ENCODE measurements around the gene MCRIP2. TPM values are rescaled to one million over a fixed set of nuclear protein-coding genes. Genes with fewer than 3 reads are reported as not detected.

The MCRIP2 gene
- total RNA-seq, 2 donors from 2014 or later, result 110 to 121 TPM

DNA sequence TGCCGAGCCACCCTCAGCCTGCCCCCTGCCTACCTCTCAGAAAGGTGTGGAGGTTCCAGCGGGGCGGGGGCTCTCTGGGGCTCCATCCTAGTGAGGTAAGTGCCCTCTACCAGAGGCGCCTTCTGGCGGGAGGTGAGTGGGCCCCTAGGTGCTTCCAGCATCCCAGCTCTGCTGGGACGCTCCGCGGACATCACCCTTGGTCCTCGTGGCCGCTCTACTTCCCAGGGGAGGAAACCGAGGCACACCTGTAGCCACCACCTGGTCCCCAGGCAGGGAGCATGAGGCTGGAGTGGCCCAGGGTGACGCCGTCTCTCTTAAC, 1.4 kb downstream of the MCRIP2 start:
- peaks cover 0 to 61% of the 10 kb centered on the region in 2 donors for H3K4me1 ChIP-seq
- H3K4me3 ChIP-seq, result peak overlapping the region; percentile 74 to 78
- TF ChIP-seq, protein P1, sequence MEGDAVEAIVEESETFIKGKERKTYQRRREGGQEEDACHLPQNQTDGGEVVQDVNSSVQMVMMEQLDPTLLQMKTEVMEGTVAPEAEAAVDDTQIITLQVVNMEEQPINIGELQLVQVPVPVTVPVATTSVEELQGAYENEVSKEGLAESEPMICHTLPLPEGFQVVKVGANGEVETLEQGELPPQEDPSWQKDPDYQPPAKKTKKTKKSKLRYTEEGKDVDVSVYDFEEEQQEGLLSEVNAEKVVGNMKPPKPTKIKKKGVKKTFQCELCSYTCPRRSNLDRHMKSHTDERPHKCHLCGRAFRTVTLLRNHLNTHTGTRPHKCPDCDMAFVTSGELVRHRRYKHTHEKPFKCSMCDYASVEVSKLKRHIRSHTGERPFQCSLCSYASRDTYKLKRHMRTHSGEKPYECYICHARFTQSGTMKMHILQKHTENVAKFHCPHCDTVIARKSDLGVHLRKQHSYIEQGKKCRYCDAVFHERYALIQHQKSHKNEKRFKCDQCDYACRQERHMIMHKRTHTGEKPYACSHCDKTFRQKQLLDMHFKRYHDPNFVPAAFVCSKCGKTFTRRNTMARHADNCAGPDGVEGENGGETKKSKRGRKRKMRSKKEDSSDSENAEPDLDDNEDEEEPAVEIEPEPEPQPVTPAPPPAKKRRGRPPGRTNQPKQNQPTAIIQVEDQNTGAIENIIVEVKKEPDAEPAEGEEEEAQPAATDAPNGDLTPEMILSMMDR (IDR thresholded peaks at IDR 0.05), result no peak
- DNase-seq (ENCODE audit: low spot score), result no peak
- no peaks in the 10 kb centered on the region for H3K27me3 ChIP-seq
- H3K36me3 ChIP-seq, result no peaks in the 10 kb centered on the region
- H3K9me3 ChIP-seq, result no peaks in the 10 kb centered on the region
- peak overlapping the region; percentile 86 to 93 for H3K27ac ChIP-seq

DNA sequence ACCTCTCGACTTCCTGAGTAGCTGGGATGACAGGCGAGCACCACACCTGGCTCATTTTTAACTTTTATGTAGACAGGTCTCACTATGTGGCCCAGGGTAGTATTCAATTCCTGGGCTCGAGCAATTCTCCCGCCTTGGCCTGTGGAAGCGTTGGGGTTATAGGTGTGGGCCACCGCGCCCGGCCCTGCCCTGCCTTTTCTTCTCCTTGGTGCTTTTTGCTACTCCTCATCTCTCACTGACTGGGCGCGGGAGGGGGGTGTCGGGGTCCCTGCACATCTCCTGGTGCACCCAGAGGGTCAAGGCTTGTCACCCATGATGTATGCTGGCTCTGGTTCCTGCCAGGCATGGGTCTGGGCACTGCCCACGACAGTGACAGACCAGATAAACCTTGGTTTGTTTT, 2.9 kb downstream of the MCRIP2 start:
- TF ChIP-seq, protein P1 (IDR thresholded peaks at IDR 0.05), result no peak
- H3K27ac ChIP-seq, result no peak overlapping the region
- no peaks in the 10 kb centered on the region for H3K9me3 ChIP-seq
- no peak for DNase-seq (ENCODE audit: low spot score)
- no peaks in the 10 kb centered on the region for H3K27me3 ChIP-seq
- H3K4me3 ChIP-seq, result no peak overlapping the region
- H3K4me1 ChIP-seq, result peaks cover 0 to 68% of the 10 kb centered on the region in 2 donors
- H3K36me3 ChIP-seq, result no peaks in the 10 kb centered on the region

DNA sequence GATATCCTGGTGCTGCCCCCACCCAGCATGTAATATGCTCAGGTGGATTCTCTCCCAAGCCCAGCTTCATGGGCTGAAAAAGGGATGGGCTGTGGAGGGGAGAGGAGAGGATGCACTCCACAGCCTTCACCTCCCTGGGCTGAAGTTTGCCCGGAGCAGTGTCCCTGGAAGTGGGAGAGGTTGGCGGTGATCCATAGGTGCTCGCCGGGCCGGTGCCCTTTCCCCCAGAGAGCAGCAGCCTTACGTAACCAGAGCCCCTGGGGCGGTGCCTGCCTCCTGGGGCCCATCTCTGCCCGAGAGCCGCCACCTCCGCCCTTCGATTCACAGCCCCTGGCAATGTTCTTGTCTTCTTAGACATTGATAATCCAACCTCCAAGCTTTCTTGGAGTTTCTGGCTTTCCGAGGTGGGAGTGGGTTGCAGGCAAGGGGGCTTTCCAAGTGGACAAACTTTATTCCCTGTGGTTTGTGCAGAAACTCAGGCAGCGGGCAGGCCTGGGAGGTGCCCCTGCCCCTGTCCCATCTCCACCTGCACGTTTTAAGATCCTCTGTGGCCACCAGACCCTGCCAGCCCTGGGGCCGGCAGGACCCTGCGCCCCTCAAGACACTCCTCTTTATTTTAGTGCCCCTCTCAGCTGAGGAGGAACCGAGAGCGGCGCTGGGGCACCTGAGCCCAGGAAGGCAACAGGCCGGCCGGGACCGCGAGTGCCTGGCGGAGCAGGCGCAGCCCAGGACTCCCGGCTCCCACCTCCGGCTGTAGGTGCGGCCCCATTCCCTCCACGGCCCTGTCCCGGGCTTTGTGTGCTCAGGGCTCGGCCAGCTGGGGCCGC, 4.4 kb downstream of the MCRIP2 start:
- TF ChIP-seq, protein P1 (IDR thresholded peaks at IDR 0.05), result no peak
- peak overlapping the region; percentile 44 to 92 for H3K27ac ChIP-seq
- H3K9me3 ChIP-seq, result no peaks in the 10 kb centered on the region
- H3K36me3 ChIP-seq, result no peaks in the 10 kb centered on the region
- no peak for DNase-seq (ENCODE audit: low spot score)
- peaks cover 0 to 75% of the 10 kb centered on the region in 2 donors for H3K4me1 ChIP-seq
- no peaks in the 10 kb centered on the region for H3K27me3 ChIP-seq
- peak overlapping the region; percentile 2 to 21 for H3K4me3 ChIP-seq

DNA sequence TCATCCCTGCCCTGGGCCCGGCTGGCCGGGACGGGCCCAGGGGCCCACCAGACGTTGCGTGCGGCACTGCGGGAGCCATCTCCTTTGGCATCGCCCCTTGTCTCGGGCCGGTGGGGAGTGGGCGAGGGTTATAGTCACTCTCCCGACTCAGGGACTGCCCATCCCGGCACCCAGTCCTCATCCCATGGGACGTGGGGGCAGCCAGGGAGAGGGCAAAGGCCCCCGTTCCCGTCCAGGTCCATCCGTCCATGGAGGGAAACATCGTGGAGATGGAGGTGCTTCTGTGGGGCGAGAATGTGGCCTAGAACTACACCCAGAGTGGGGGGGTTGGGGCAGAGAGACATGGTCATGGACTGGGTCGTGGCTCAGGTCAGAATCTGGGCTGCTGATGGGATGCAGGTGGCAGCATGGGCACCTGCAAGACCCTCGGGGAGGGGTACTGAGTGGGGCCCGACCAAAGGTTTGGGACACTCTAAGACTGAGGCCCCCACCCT, 5.1 kb downstream of the MCRIP2 start:
- peak overlapping the region; percentile 44 to 92 for H3K27ac ChIP-seq
- H3K9me3 ChIP-seq, result no peaks in the 10 kb centered on the region
- TF ChIP-seq, protein P1 (IDR thresholded peaks at IDR 0.05), result no peak
- H3K27me3 ChIP-seq, result no peaks in the 10 kb centered on the region
- DNase-seq (ENCODE audit: low spot score), result no peak
- peak overlapping the region in 1 of 2 donors; percentile 2 for H3K4me3 ChIP-seq
- H3K36me3 ChIP-seq, result no peaks in the 10 kb centered on the region
- peaks cover 0 to 70% of the 10 kb centered on the region in 2 donors for H3K4me1 ChIP-seq

DNA sequence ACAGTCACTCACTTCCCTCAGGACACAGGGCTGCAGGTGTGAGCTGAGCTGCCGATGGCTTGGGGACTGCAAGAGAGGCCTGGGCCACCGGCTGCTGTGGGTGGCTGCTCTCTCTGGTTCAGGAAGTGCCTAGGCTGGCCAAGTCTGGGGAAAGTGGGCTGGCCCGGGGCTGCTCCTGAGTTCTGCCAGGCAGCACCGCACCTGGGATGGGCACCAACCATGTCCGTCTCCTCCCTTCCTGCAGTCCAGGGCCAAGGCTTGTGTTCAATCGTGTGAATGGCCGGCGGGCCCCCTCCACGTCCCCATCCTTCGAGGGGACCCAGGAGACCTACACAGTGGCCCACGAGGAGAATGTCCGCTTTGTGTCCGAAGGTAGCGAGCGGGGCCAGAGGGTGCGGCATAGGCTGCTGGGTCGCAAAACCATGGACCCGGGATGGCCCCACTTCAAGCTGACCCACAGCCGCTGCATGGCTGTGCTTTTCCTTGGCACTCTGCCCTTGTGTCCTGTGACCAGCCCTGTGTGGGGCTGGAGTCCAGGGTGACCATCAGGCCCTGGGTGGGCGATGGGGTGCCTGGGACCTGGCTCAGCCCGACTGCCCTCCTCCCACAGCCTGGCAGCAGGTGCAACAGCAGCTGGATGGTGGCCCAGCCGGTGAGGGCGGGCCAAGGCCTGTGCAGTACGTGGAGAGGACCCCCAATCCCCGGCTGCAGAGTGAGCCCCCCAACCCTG, 5.7 kb downstream of the MCRIP2 start:
- peaks cover 0 to 70% of the 10 kb centered on the region in 2 donors for H3K4me1 ChIP-seq
- no peak for DNase-seq (ENCODE audit: low spot score)
- H3K4me3 ChIP-seq, result no peak overlapping the region
- H3K9me3 ChIP-seq, result no peaks in the 10 kb centered on the region
- no peaks in the 10 kb centered on the region for H3K27me3 ChIP-seq
- peak overlapping the region; percentile 88 to 92 for H3K27ac ChIP-seq
- TF ChIP-seq, protein P1 (IDR thresholded peaks at IDR 0.05), result no peak
- H3K36me3 ChIP-seq, result no peaks in the 10 kb centered on the region

All from right atrium auricular region (tissue), 2 donors.